ENCODE data around the gene ZBTB45.

- TF ChIP-seq POLR2A (IDR thresholded peaks at IDR 0.05) (no peak), POLR2AphosphoS5 (IDR thresholded peaks at IDR 0.05) (no peak)
- TF ChIP-seq, protein P1, sequence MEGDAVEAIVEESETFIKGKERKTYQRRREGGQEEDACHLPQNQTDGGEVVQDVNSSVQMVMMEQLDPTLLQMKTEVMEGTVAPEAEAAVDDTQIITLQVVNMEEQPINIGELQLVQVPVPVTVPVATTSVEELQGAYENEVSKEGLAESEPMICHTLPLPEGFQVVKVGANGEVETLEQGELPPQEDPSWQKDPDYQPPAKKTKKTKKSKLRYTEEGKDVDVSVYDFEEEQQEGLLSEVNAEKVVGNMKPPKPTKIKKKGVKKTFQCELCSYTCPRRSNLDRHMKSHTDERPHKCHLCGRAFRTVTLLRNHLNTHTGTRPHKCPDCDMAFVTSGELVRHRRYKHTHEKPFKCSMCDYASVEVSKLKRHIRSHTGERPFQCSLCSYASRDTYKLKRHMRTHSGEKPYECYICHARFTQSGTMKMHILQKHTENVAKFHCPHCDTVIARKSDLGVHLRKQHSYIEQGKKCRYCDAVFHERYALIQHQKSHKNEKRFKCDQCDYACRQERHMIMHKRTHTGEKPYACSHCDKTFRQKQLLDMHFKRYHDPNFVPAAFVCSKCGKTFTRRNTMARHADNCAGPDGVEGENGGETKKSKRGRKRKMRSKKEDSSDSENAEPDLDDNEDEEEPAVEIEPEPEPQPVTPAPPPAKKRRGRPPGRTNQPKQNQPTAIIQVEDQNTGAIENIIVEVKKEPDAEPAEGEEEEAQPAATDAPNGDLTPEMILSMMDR (IDR thresholded peaks at IDR 0.05 in 8 of 11, conservative IDR thresholded peaks at IDR 0.05 in 3 of 11): no peak
These were observed 25.1 kb upstream of the ZBTB45 start for GRCh38 chr19:58544591-58545285.

Data from spleen (tissue), 7 donors.